A549 (cell line): ENCODE results near the gene KRTAP1-5. TPM values are rescaled to one million over a fixed set of nuclear protein-coding genes. Genes with fewer than 3 reads are reported as not detected.
A peak's percentile ranks its signal among the peaks of the same experiment; 100 is the strongest.

Experiments used
- ATAC-seq, 2 experiments: fragments of 200-7000 bp in 1 of 2; fragments of >200 bp in 1 of 2; cut with Nextera tagmentation in 1 of 2; cut with Tn5 transposase in 1 of 2; 3 replicates each; pipeline versions ENCODE4 v1.8.0 to v1.9.1; 2018 to 2020; ENCODE audit warnings: mild to moderate bottlenecking in 1 of 2, moderate library complexity in 1 of 2
- CTCF ChIA-PET: fragments of 300-600 bp; sonication (Branson Sonifier 250); formaldehyde crosslinking; extraction: SDS; loops from one replicate; lab custom pipeline; 2021; ENCODE audit warnings: antibody characterized with exemption, inconsistent platforms; lab: Yijun Ruan, JAX
- POLR2A ChIA-PET: fragments of 350-600 bp; formaldehyde crosslinking; extraction: SDS; loops from one replicate; lab custom pipeline; 2021; ENCODE audit warnings: antibody characterized with exemption, inconsistent platforms; lab: Yijun Ruan, JAX
- DNase-seq, 2 experiments: peaks; one replicate each; pipeline versions ENCODE4 v3.0.0 to v3.0.0-alpha.2; 2011 to 2016; ENCODE audit warnings: low read depth in 1 of 2, low spot score in 1 of 2
- FAIRE-seq: peaks from 2 replicates; lab custom pipeline; 2011; peaks lifted over from hg19 to GRCh38; lab: Jason Lieb, UNC
- H3K27ac ChIP-seq, 2 experiments: fragments of >200 bp; sonication (Bioruptor Twin); formaldehyde crosslinking; 3 replicates each; pipeline ENCODE4 v1.5.1; 2016 to 2017
- H3K4me1 ChIP-seq: fragments of >200 bp; sonication (Bioruptor Twin); formaldehyde crosslinking; 3 replicates; pipeline ENCODE4 v1.6.1; 2016
- H3K4me2 ChIP-seq: fragments of >200 bp; sonication (Bioruptor Twin); formaldehyde crosslinking; 3 replicates; pipeline ENCODE4 v1.6.1; 2016
- H3K4me3 ChIP-seq: fragments of >200 bp; sonication (Bioruptor Twin); formaldehyde crosslinking; 3 replicates; pipeline ENCODE4 v1.5.1; 2016
- H3K9me3 ChIP-seq: fragments of >200 bp; sonication (Bioruptor Twin); formaldehyde crosslinking; 3 replicates; pipeline ENCODE4 v1.6.1; 2016
- CBX2 ChIP-seq: fragments of 200-600 bp; sonication (generic); IDR thresholded peaks from 2 replicates; pipeline ENCODE4 v1.6.1; 2016; ENCODE audit warnings: low read depth, mild to moderate bottlenecking, borderline replicate concordance
- CHD2 ChIP-seq: fragments of 150-350 bp; IDR thresholded peaks from 2 replicates; pipeline ENCODE4 v1.6.1; 2014; ENCODE audit warnings: low read length; ENCODE audit not compliant: partially characterized antibody
- EHF ChIP-seq: fragments of 250-450 bp; sonication (Bioruptor Pico); IDR thresholded peaks from 2 replicates; pipeline ENCODE4 v1.5.0; 2020; ENCODE audit warnings: mild to moderate bottlenecking
- EHMT2 ChIP-seq: fragments of 200-600 bp; sonication (generic); IDR thresholded peaks from 2 replicates; pipeline ENCODE4 v1.6.1; 2016; ENCODE audit warnings: antibody characterized with exemption, low read depth, mild to moderate bottlenecking, moderate library complexity
- EP300 ChIP-seq, 2 experiments: fragments of >200 bp; sonication (Bioruptor Twin); formaldehyde crosslinking; IDR thresholded peaks; 2 replicates in 1 of 2; 3 replicates in 1 of 2; pipeline ENCODE4 v1.6.1; 2016 to 2017
- HEYL ChIP-seq: fragments of 250-450 bp; sonication (Bioruptor Pico); IDR thresholded peaks from 2 replicates; pipeline ENCODE4 v1.8.0; 2021; ENCODE audit warnings: mild to moderate bottlenecking, moderate library complexity
- HOXA7 ChIP-seq: fragments of 250-450 bp; sonication (Bioruptor Pico); IDR thresholded peaks from 2 replicates; pipeline ENCODE4 v1.5.0; 2020; ENCODE audit warnings: mild to moderate bottlenecking, moderate library complexity
- JUN ChIP-seq, 2 experiments: fragments of >200 bp; sonication (Bioruptor Twin); formaldehyde crosslinking; IDR thresholded peaks; 2 replicates in 1 of 2; 3 replicates in 1 of 2; pipeline ENCODE4 v1.6.1; 2016 to 2017
- MAZ ChIP-seq: fragments of 150-350 bp; IDR thresholded peaks from 2 replicates; pipeline ENCODE4 v1.6.1; 2014; ENCODE audit warnings: antibody characterized with exemption, low read depth, low read length, borderline replicate concordance
- NPAS2 ChIP-seq: fragments of 250-450 bp; sonication (Bioruptor Pico); IDR thresholded peaks from 2 replicates; pipeline ENCODE4 v1.8.0; 2022; ENCODE audit warnings: mild to moderate bottlenecking, moderate library complexity, borderline replicate concordance
- PHF8 ChIP-seq: fragments of 200-600 bp; sonication (generic); IDR thresholded peaks from 2 replicates; pipeline ENCODE4 v1.6.1; 2016; ENCODE audit warnings: low read depth, mild to moderate bottlenecking, antibody characterized with exemption, moderate library complexity, borderline replicate concordance
- RCOR1 ChIP-seq: fragments of 150-350 bp; IDR thresholded peaks from 2 replicates; pipeline ENCODE4 v1.6.1; 2014; ENCODE audit warnings: antibody characterized with exemption, low read length, low read depth
- ZC3H11A ChIP-seq: fragments of 450-650 bp; IDR thresholded peaks from 2 replicates; pipeline ENCODE4 v1.6.1; 2014; ENCODE audit warnings: antibody characterized with exemption, mild to moderate bottlenecking
- WGBS: methylation state at CpG from one replicate; pipeline ENCODE4 v1.1.6; 2017; ENCODE audit errors: missing lambda C conversion rate; 5-methylcytosine and 5-hydroxymethylcytosine counted together
- polyA plus RNA-seq, 4 experiments: library from polyadenylated mRNA; depleted of rRNA in 3 of 4; stranded (reverse); fragments of >200 nt; fragmentation: RNase III in 1 of 4; extraction: RNeasy Plus Mini Kit Qiagen cat#74134 plus additional on column Dnase treatment in 1 of 4; gene quantifications; 2 replicates in 3 of 4; 3 replicates in 1 of 4; pipeline ENCODE4 v1.2.3, GENCODE V29; 2011 to 2017
- TF ChIP-seq, protein P1 (sequence below): IDR thresholded peaks from 2 replicates; pipeline ENCODE4 v1.6.1; 2012; ENCODE audit warnings: low read depth, borderline replicate concordance
- TF ChIP-seq, protein P2 (sequence below): fragments of >200 bp; sonication (Bioruptor Twin); formaldehyde crosslinking; IDR thresholded peaks from 3 replicates; pipeline ENCODE4 v1.5.1; 2016
- TF ChIP-seq, protein P3 (sequence below): fragments of 250-450 bp; sonication (Bioruptor Pico); IDR thresholded peaks from 2 replicates; pipeline ENCODE4 v1.5.0; 2021; ENCODE audit warnings: mild to moderate bottlenecking, moderate library complexity, borderline replicate concordance

The KRTAP1-5 gene
- polyA plus RNA-seq, 2 of the 4 experiments (the other 2 are of a cell fraction) = not detected

DNA sequence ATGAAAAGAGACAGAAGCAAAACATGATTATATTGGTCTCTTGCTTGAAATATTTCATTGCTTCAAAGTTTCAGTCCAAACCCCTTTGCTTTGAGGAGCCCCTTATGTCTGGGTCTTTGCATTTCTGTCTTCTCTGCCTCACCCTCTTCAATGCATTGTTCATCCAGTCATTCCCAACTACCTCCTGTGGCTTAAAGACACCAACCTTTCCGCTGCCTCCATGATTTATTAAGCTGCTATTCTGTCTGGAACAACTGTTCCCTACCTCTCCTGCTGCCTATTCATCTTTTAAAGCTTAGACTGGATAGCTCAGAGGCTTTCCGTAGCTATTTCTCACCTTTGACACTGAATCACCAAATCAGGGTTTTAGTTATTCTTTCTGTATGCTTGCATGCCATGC is 29.6 kb downstream of the KRTAP1-5 start:
- H3K4me1 ChIP-seq = peaks cover under 1% of the 10 kb centered on the region; the same call in 1 of the 3 replicates
- TF ChIP-seq, protein P1, sequence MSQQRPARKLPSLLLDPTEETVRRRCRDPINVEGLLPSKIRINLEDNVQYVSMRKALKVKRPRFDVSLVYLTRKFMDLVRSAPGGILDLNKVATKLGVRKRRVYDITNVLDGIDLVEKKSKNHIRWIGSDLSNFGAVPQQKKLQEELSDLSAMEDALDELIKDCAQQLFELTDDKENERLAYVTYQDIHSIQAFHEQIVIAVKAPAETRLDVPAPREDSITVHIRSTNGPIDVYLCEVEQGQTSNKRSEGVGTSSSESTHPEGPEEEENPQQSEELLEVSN = no peak
- H3K27ac ChIP-seq = no peak overlapping the region
- ATAC-seq (no peak), FAIRE-seq (peak; percentile 54), DNase-seq (no peak)
- no peaks in the 10 kb centered on the region for H3K9me3 ChIP-seq
- POLR2A ChIA-PET = no interaction called here
- WGBS = 63% methylated on average over 2 of the region's 2 CpGs
- H3K4me2 ChIP-seq = no peak overlapping the region
- no peak overlapping the region for H3K4me3 ChIP-seq
- CTCF ChIA-PET = no interaction called here

DNA sequence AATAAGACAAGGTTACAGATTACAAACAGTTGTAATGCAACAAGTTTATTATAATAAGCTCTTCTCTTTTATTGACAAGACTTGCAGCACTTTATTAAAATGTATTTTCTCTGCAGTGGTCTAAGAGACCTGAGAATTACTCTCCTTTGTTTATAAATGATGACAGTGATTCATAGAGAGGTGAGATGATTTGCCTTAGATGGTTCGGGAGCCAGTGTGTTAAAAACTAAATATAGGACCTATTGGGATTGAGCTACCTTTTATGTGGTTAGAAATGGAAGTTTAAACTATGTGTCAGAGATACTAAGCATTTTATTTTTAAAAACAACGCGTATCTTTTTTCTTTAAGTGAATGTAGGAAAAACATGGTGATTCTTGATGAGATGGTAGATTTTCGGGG is 30.2 kb downstream of the KRTAP1-5 start:
- Histone ChIP-seq H3K4me2 (no peak overlapping the region), H3K9me3 (no peaks in the 10 kb centered on the region), H3K27ac (no peak overlapping the region), H3K4me3 (no peak overlapping the region), H3K4me1 (no peaks in the 10 kb centered on the region)
- ATAC-seq = no peak
- TF ChIP-seq JUN (IDR thresholded peaks at IDR 0.05) (no peak), HEYL (no peak), MAZ (no peak), PHF8 (no peak), HOXA7 (no peak), RCOR1 (no peak), EHF (CRISPR knock-in tag) (no peak), CHD2 (no peak)
- TF ChIP-seq, protein P2, sequence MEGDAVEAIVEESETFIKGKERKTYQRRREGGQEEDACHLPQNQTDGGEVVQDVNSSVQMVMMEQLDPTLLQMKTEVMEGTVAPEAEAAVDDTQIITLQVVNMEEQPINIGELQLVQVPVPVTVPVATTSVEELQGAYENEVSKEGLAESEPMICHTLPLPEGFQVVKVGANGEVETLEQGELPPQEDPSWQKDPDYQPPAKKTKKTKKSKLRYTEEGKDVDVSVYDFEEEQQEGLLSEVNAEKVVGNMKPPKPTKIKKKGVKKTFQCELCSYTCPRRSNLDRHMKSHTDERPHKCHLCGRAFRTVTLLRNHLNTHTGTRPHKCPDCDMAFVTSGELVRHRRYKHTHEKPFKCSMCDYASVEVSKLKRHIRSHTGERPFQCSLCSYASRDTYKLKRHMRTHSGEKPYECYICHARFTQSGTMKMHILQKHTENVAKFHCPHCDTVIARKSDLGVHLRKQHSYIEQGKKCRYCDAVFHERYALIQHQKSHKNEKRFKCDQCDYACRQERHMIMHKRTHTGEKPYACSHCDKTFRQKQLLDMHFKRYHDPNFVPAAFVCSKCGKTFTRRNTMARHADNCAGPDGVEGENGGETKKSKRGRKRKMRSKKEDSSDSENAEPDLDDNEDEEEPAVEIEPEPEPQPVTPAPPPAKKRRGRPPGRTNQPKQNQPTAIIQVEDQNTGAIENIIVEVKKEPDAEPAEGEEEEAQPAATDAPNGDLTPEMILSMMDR = no peak
- TF ChIP-seq, protein P3, sequence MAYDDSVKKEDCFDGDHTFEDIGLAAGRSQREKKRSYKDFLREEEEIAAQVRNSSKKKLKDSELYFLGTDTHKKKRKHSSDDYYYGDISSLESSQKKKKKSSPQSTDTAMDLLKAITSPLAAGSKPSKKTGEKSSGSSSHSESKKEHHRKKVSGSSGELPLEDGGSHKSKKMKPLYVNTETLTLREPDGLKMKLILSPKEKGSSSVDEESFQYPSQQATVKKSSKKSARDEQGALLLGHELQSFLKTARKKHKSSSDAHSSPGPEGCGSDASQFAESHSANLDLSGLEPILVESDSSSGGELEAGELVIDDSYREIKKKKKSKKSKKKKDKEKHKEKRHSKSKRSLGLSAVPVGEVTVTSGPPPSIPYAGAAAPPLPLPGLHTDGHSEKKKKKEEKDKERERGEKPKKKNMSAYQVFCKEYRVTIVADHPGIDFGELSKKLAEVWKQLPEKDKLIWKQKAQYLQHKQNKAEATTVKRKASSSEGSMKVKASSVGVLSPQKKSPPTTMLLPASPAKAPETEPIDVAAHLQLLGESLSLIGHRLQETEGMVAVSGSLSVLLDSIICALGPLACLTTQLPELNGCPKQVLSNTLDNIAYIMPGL (CRISPR knock-in tag) = no peak
- ChIA-PET POLR2A (no interaction called here), CTCF (interaction anchor here (1.3 to 2.1 kb wide), 3 partner anchors 11 to 651 kb away, joined by 4 to 8 read pairs (median 5); no protein-coding TSS in a partner anchor)
- no peak for FAIRE-seq
- 71% methylated on average over 4 of the region's 4 CpGs for WGBS
- no peak for DNase-seq

DNA sequence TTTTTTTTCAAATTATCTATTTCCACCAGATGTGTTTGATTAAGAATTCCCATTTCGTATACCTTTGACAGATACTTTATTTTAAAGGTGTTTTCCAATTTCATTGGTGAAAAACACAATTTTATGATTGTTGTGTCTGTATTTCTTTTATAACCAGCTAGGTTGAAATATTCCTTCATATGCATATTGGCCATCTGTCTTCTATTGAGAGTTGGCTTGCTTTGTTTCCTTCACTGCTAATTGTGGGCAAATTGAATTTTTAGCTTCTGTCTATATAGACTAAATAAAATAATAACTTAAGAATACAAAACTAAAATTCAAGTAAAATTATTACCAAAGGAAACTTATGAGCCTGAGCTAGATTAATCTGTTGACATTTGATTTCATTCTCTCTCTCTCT is 31.9 kb downstream of the KRTAP1-5 start:
- H3K9me3 ChIP-seq = 0 out of 3 replicates have a peak, but pooled peaks cover 5% of the 10 kb centered on the region
- 57% methylated on average over 1 of the region's 1 CpG for WGBS
- H3K4me3 ChIP-seq = no peak overlapping the region
- ChIA-PET CTCF (interaction anchor here (0.8 to 2.1 kb wide), 4 partner anchors 12 to 501 kb away, joined by 3 to 8 read pairs (median 4); no protein-coding TSS in a partner anchor), POLR2A (interaction anchor here (0.7 kb wide), 1 partner anchor 21 kb away, joined by 3 read pairs; no protein-coding TSS in a partner anchor)
- no peak overlapping the region for H3K27ac ChIP-seq
- no peak overlapping the region for H3K4me2 ChIP-seq
- no peak for ATAC-seq
- TF ChIP-seq EHMT2 = no peak
- no peak for TF ChIP-seq NPAS2 (CRISPR knock-in tag)
- TF ChIP-seq CBX2 = no peak
- no peak for TF ChIP-seq EP300 (IDR thresholded peaks at IDR 0.05)
- TF ChIP-seq ZC3H11A = no peak
- FAIRE-seq = peak; percentile 73
- no peak for DNase-seq
- H3K4me1 ChIP-seq = no peaks in the 10 kb centered on the region
